ENCODE measurements around the gene RIC1.

- TF ChIP-seq CTCF (conservative IDR thresholded peaks at IDR 0.05) (no peak), EZH2 (IDR thresholded peaks at IDR 0.05; ENCODE audit: low read depth) (no peak)
Measured at GRCh38 chr9:5608298-5609225, 20.3 kb upstream of the RIC1 start.
